Mesothelial cell of epicardium (in vitro differentiated cells): ENCODE results near the gene PTPRU. TPM values are rescaled to one million over a fixed set of nuclear protein-coding genes. Genes with fewer than 3 reads are reported as not detected.

Experiments used
- DNase-seq, 2 experiments: peaks; one replicate each; pipeline ENCODE4 v3.0.0; 2021; ENCODE audit warnings: low spot score in 2 of 2; ENCODE audit not compliant: unreplicated experiment in 2 of 2
- H3K27ac Mint-ChIP-seq: 2 replicates; pipeline ENCODE4 v1.8.0; 2021; ENCODE audit warnings: mixed read lengths
- H3K27me3 Mint-ChIP-seq: 2 replicates; pipeline ENCODE4 v1.8.0; 2021; ENCODE audit warnings: low read depth, mixed read lengths
- H3K36me3 Mint-ChIP-seq: 2 replicates; pipeline ENCODE4 v1.8.0; 2021; ENCODE audit warnings: mixed read lengths
- H3K4me1 Mint-ChIP-seq: 2 replicates; pipeline ENCODE4 v1.8.0; 2021; ENCODE audit warnings: mixed read lengths
- H3K4me3 Mint-ChIP-seq: 2 replicates; pipeline ENCODE4 v1.8.0; 2021; ENCODE audit warnings: mild to moderate bottlenecking, moderate library complexity, mixed read lengths
- H3K9me3 Mint-ChIP-seq: 2 replicates; pipeline ENCODE4 v1.8.0; 2021; ENCODE audit warnings: mixed read lengths
- CTCF ChIP-seq: fragments of 200-600 bp; sonication (generic); IDR thresholded peaks from one replicate; pipeline ENCODE4 v1.5.0; 2021; ENCODE audit warnings: antibody characterized with exemption; ENCODE audit not compliant: unreplicated experiment
- total RNA-seq: library from RNA; stranded (reverse); gene quantifications from 3 replicates; pipeline ENCODE4 v1.2.1, GENCODE V29; 2021

PTPRU gene
- total RNA-seq, 1 donor from 2014 or later = 151 TPM

GRCh38 chr1:29247044-29247443, 10.7 kb downstream of the PTPRU start:
- Mint-ChIP-seq H3K9me3 (no peaks in the 10 kb centered on the region), H3K27me3 (no peaks in the 10 kb centered on the region), H3K4me3 (no peak overlapping the region), H3K36me3 (no peaks in the 10 kb centered on the region), H3K27ac (peak overlapping the region; percentile 99), H3K4me1 (peaks cover 50% of the 10 kb centered on the region)
- TF ChIP-seq CTCF = no peak
- no peak for DNase-seq

- no peak overlapping the region for H3K4me3 Mint-ChIP-seq
- H3K9me3 Mint-ChIP-seq = no peaks in the 10 kb centered on the region
- no peak for DNase-seq
- no peak for TF ChIP-seq CTCF
- H3K27ac Mint-ChIP-seq = peak overlapping the region; percentile 99
- no peaks in the 10 kb centered on the region for H3K36me3 Mint-ChIP-seq
- H3K4me1 Mint-ChIP-seq = peaks cover 55% of the 10 kb centered on the region
- no peaks in the 10 kb centered on the region for H3K27me3 Mint-ChIP-seq
These were observed 11.4 kb downstream of the PTPRU start for GRCh38 chr1:29247571-29248273.

GRCh38 chr1:29248409-29248808, 12.1 kb downstream of the PTPRU start:
- DNase-seq = no peak
- Mint-ChIP-seq H3K9me3 (no peaks in the 10 kb centered on the region), H3K27ac (peak overlapping the region; percentile 99), H3K4me1 (peaks cover 60% of the 10 kb centered on the region), H3K4me3 (no peak overlapping the region), H3K27me3 (no peaks in the 10 kb centered on the region), H3K36me3 (no peaks in the 10 kb centered on the region)
- TF ChIP-seq CTCF = no peak

- Mint-ChIP-seq H3K36me3 (no peaks in the 10 kb centered on the region), H3K27me3 (no peaks in the 10 kb centered on the region), H3K4me1 (peaks cover 67% of the 10 kb centered on the region), H3K4me3 (peak overlapping the region; percentile 36), H3K9me3 (no peaks in the 10 kb centered on the region), H3K27ac (peak overlapping the region; percentile 99)
- no peak for TF ChIP-seq CTCF
- DNase-seq = peak in 1 of 2 experiments; percentile 74
These were observed 12.9 kb downstream of the PTPRU start for GRCh38 chr1:29249170-29249691.

GRCh38 chr1:29249951-29250581, 13.7 kb downstream of the PTPRU start:
- Mint-ChIP-seq H3K36me3 (no peaks in the 10 kb centered on the region), H3K4me1 (peaks cover 74% of the 10 kb centered on the region), H3K9me3 (no peaks in the 10 kb centered on the region), H3K27me3 (no peaks in the 10 kb centered on the region), H3K27ac (peak overlapping the region; percentile 99), H3K4me3 (peak overlapping the region; percentile 12)
- no peak for TF ChIP-seq CTCF
- no peak for DNase-seq
